ENCODE results near the gene HGS.

Gene HGS

GRCh38 chr17:81690549-81690948 is 6.7 kb downstream of the HGS start:
- H3K4me3 ChIP-seq (ENCODE audit: low read length): no peak overlapping the region
- no peak for DNase-seq (ENCODE audit: low read depth)
- no peak for TF ChIP-seq CTCF (conservative IDR thresholded peaks at IDR 0.05; ENCODE audit: low read length)

GRCh38 chr17:81691196-81691595 is 7.4 kb downstream of the HGS start:
- no peak for TF ChIP-seq CTCF (conservative IDR thresholded peaks at IDR 0.05; ENCODE audit: low read length)
- H3K4me3 ChIP-seq (ENCODE audit: low read length): no peak overlapping the region
- no peak for DNase-seq (ENCODE audit: low read depth)

- no peak for TF ChIP-seq CTCF (conservative IDR thresholded peaks at IDR 0.05; ENCODE audit: low read length)
- no peak overlapping the region for H3K4me3 ChIP-seq (ENCODE audit: low read length)
Measured at GRCh38 chr17:81691608-81692007, 7.8 kb downstream of the HGS start.

GRCh38 chr17:81693509-81694210 is 9.8 kb downstream of the HGS start:
- DNase-seq (ENCODE audit: low read depth): no peak
- no peak overlapping the region for H3K4me3 ChIP-seq (ENCODE audit: low read length)
- TF ChIP-seq CTCF (conservative IDR thresholded peaks at IDR 0.05; ENCODE audit: low read length): no peak

More at GRCh38 chr17:81691608-81692007, 7.8 kb downstream of the HGS start:
- DNase-seq (ENCODE audit: low read depth): no peak

- no peak for DNase-seq (ENCODE audit: low read depth)
- no peak overlapping the region for H3K4me3 ChIP-seq (ENCODE audit: low read length)
- no peak for TF ChIP-seq CTCF (conservative IDR thresholded peaks at IDR 0.05; ENCODE audit: low read length)
Measured at GRCh38 chr17:81694810-81695209, 11.0 kb downstream of the HGS start.

- TF ChIP-seq CTCF (conservative IDR thresholded peaks at IDR 0.05; ENCODE audit: low read length): no peak
- H3K4me3 ChIP-seq (ENCODE audit: low read length): no peak overlapping the region
- DNase-seq (ENCODE audit: low read depth): no peak
Measured at GRCh38 chr17:81695211-81695610, 11.4 kb downstream of the HGS start.

- no peak for TF ChIP-seq CTCF (conservative IDR thresholded peaks at IDR 0.05; ENCODE audit: low read length)
- no peak overlapping the region for H3K4me3 ChIP-seq (ENCODE audit: low read length)
- DNase-seq (ENCODE audit: low read depth): no peak
Measured at GRCh38 chr17:81695801-81696200, 12.0 kb downstream of the HGS start.
